ENCODE measurements around the gene DLL1.

The DLL1 gene

GRCh38 chr6:170248111-170248805, 42.6 kb downstream of the DLL1 start:
- Histone ChIP-seq H3K4me1 (ENCODE audit: control insufficient read depth, insufficient read depth, low read length, poor library complexity, severe bottlenecking) (peaks cover 3% of the 10 kb centered on the region), H3K9me3 (ENCODE audit: control insufficient read depth, low read length) (no peaks in the 10 kb centered on the region), H3K36me3 (ENCODE audit: control insufficient read depth, insufficient read depth, low read length) (no peaks in the 10 kb centered on the region), H3K27ac (ENCODE audit: low read depth, low read length, severe bottlenecking) (no peak overlapping the region), H3K4me3 (ENCODE audit: extremely low read depth, insufficient read depth, low read length, poor library complexity, severe bottlenecking) (no peak overlapping the region)
- 88% methylated on average over 27 to 30 of the region's 34 CpGs for WGBS, 2 experiments (ENCODE audit: insufficient coverage in 2 of 2)

GRCh38 chr6:170247178-170247701, 43.6 kb downstream of the DLL1 start:
- H3K27ac ChIP-seq (ENCODE audit: low read depth, low read length, severe bottlenecking), result no peak overlapping the region
- 92 to 93% methylated on average over 21 of the region's 22 CpGs for WGBS, 2 experiments (ENCODE audit: insufficient coverage in 2 of 2)
- H3K4me3 ChIP-seq (ENCODE audit: extremely low read depth, insufficient read depth, low read length, poor library complexity, severe bottlenecking), result no peak overlapping the region

GRCh38 chr6:170245475-170245992, 45.3 kb downstream of the DLL1 start:
- H3K9me3 ChIP-seq (ENCODE audit: control insufficient read depth, low read length), result no peaks in the 10 kb centered on the region
- H3K4me1 ChIP-seq (ENCODE audit: control insufficient read depth, insufficient read depth, low read length, poor library complexity, severe bottlenecking), result peaks cover 3% of the 10 kb centered on the region
- H3K36me3 ChIP-seq (ENCODE audit: control insufficient read depth, insufficient read depth, low read length), result no peaks in the 10 kb centered on the region
- H3K4me3 ChIP-seq (ENCODE audit: extremely low read depth, insufficient read depth, low read length, poor library complexity, severe bottlenecking), result no peak overlapping the region
- 93% methylated on average over 21 to 23 of the region's 23 CpGs for WGBS, 2 experiments (ENCODE audit: insufficient coverage in 2 of 2)
- no peak overlapping the region for H3K27ac ChIP-seq (ENCODE audit: low read depth, low read length, severe bottlenecking)

More at GRCh38 chr6:170247178-170247701, 43.6 kb downstream of the DLL1 start:
- no peaks in the 10 kb centered on the region for H3K36me3 ChIP-seq (ENCODE audit: control insufficient read depth, insufficient read depth, low read length)
- peaks cover 3% of the 10 kb centered on the region for H3K4me1 ChIP-seq (ENCODE audit: control insufficient read depth, insufficient read depth, low read length, poor library complexity, severe bottlenecking)
- no peaks in the 10 kb centered on the region for H3K9me3 ChIP-seq (ENCODE audit: control insufficient read depth, low read length)

GRCh38 chr6:170244721-170245474, 46.0 kb downstream of the DLL1 start:
- Histone ChIP-seq H3K9me3 (ENCODE audit: control insufficient read depth, low read length) (no peaks in the 10 kb centered on the region), H3K27ac (ENCODE audit: low read depth, low read length, severe bottlenecking) (no peak overlapping the region), H3K36me3 (ENCODE audit: control insufficient read depth, insufficient read depth, low read length) (no peaks in the 10 kb centered on the region), H3K4me1 (ENCODE audit: control insufficient read depth, insufficient read depth, low read length, poor library complexity, severe bottlenecking) (peaks cover 3% of the 10 kb centered on the region), H3K4me3 (ENCODE audit: extremely low read depth, insufficient read depth, low read length, poor library complexity, severe bottlenecking) (no peak overlapping the region)
- WGBS, 2 experiments (ENCODE audit: insufficient coverage in 2 of 2), result 75 to 81% methylated on average over 26 of the region's 26 CpGs

- Histone ChIP-seq H3K36me3 (ENCODE audit: control insufficient read depth, insufficient read depth, low read length) (no peaks in the 10 kb centered on the region), H3K4me3 (ENCODE audit: extremely low read depth, insufficient read depth, low read length, poor library complexity, severe bottlenecking) (no peak overlapping the region), H3K9me3 (ENCODE audit: control insufficient read depth, low read length) (no peaks in the 10 kb centered on the region), H3K27ac (ENCODE audit: low read depth, low read length, severe bottlenecking) (no peak overlapping the region), H3K4me1 (ENCODE audit: control insufficient read depth, insufficient read depth, low read length, poor library complexity, severe bottlenecking) (peaks cover 3% of the 10 kb centered on the region)
- WGBS, 2 experiments (ENCODE audit: insufficient coverage in 2 of 2), result 76 to 78% methylated on average over 12 to 21 of the region's 21 CpGs
These were observed 47.0 kb downstream of the DLL1 start for GRCh38 chr6:170243791-170244291.

GRCh38 chr6:170243386-170243785, 47.5 kb downstream of the DLL1 start:
- Histone ChIP-seq H3K9me3 (ENCODE audit: control insufficient read depth, low read length) (no peaks in the 10 kb centered on the region), H3K4me1 (ENCODE audit: control insufficient read depth, insufficient read depth, low read length, poor library complexity, severe bottlenecking) (peaks cover 3% of the 10 kb centered on the region), H3K36me3 (ENCODE audit: control insufficient read depth, insufficient read depth, low read length) (no peaks in the 10 kb centered on the region), H3K27ac (ENCODE audit: low read depth, low read length, severe bottlenecking) (no peak overlapping the region), H3K4me3 (ENCODE audit: extremely low read depth, insufficient read depth, low read length, poor library complexity, severe bottlenecking) (no peak overlapping the region)
- WGBS, 2 experiments (ENCODE audit: insufficient coverage in 2 of 2), result 76 to 86% methylated on average over 3 of the region's 7 CpGs

- 91 to 92% methylated on average over 17 to 20 of the region's 20 CpGs for WGBS, 2 experiments (ENCODE audit: insufficient coverage in 2 of 2)
- no peaks in the 10 kb centered on the region for H3K36me3 ChIP-seq (ENCODE audit: control insufficient read depth, insufficient read depth, low read length)
- no peak overlapping the region for H3K4me3 ChIP-seq (ENCODE audit: extremely low read depth, insufficient read depth, low read length, poor library complexity, severe bottlenecking)
- no peaks in the 10 kb centered on the region for H3K9me3 ChIP-seq (ENCODE audit: control insufficient read depth, low read length)
- peaks cover 11% of the 10 kb centered on the region for H3K4me1 ChIP-seq (ENCODE audit: control insufficient read depth, insufficient read depth, low read length, poor library complexity, severe bottlenecking)
- H3K27ac ChIP-seq (ENCODE audit: low read depth, low read length, severe bottlenecking), result no peak overlapping the region
These were observed 51.9 kb downstream of the DLL1 start for GRCh38 chr6:170238741-170239565.

- 86 to 92% methylated on average over 19 of the region's 19 CpGs for WGBS, 2 experiments (ENCODE audit: insufficient coverage in 2 of 2)
- H3K4me3 ChIP-seq (ENCODE audit: extremely low read depth, insufficient read depth, low read length, poor library complexity, severe bottlenecking), result no peak overlapping the region
- H3K4me1 ChIP-seq (ENCODE audit: control insufficient read depth, insufficient read depth, low read length, poor library complexity, severe bottlenecking), result peaks cover 8% of the 10 kb centered on the region
- H3K27ac ChIP-seq (ENCODE audit: low read depth, low read length, severe bottlenecking), result no peak overlapping the region
- H3K9me3 ChIP-seq (ENCODE audit: control insufficient read depth, low read length), result no peaks in the 10 kb centered on the region
- no peaks in the 10 kb centered on the region for H3K36me3 ChIP-seq (ENCODE audit: control insufficient read depth, insufficient read depth, low read length)
These were observed 52.7 kb downstream of the DLL1 start for GRCh38 chr6:170237999-170238740.

GRCh38 chr6:170236131-170236836, 54.6 kb downstream of the DLL1 start:
- Histone ChIP-seq H3K4me3 (ENCODE audit: extremely low read depth, insufficient read depth, low read length, poor library complexity, severe bottlenecking) (no peak overlapping the region), H3K36me3 (ENCODE audit: control insufficient read depth, insufficient read depth, low read length) (no peaks in the 10 kb centered on the region), H3K9me3 (ENCODE audit: control insufficient read depth, low read length) (no peaks in the 10 kb centered on the region), H3K4me1 (ENCODE audit: control insufficient read depth, insufficient read depth, low read length, poor library complexity, severe bottlenecking) (peaks cover 24% of the 10 kb centered on the region), H3K27ac (ENCODE audit: low read depth, low read length, severe bottlenecking) (no peak overlapping the region)
- WGBS, 2 experiments (ENCODE audit: insufficient coverage in 2 of 2), result 88 to 90% methylated on average over 4 to 14 of the region's 24 CpGs
